ENCODE data around the gene NSUN2. TPM values are rescaled to one million over a fixed set of nuclear protein-coding genes. Genes with fewer than 3 reads are reported as not detected.
A peak's percentile ranks its signal among the peaks of the same experiment; 100 is the strongest.

NSUN2 gene
- polyA plus RNA-seq, 1 donor = 83.8 TPM

DNA sequence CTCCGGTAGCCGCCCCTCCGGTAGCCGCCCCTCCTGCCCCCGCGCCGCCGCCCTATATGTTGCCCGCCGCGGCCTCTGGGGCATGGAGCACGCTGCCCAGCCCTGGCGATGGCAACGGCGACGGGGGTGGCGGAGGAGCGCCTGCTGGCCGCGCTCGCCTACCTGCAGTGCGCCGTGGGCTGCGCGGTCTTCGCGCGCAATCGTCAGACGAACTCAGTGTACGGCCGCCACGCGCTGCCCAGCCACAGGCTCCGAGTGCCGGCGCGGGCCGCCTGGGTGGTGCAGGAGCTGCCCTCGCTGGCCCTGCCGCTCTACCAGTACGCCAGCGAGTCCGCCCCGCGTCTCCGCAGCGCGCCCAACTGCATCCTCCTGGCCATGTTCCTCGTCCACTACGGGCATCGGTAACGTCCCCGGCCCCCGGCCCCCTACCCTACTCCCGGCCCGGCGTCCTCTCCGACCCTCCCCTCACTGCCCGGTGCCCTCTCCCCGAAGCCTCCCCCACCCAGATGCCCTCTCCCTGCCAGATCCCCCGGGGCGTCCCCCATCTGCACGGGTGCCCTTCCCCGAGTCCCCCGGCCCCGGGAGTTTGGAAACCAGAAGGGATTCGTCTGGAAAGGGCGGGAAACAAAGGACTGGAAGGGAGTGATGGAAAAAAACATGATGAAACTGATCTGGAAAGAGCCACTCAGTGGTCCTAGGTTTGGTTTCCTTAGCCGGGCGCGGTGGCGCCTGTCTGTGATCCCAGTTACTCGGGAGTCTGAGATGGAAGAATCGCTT, 813 bp upstream of the NSUN2 start:
- DNase-seq = peak; percentile 27 to 29
- Histone ChIP-seq H3K27ac (ENCODE audit: low read length) (no peak overlapping the region), H3K9me3 (ENCODE audit: control insufficient read depth, low read depth, low read length) (no peaks in the 10 kb centered on the region), H3K4me1 (ENCODE audit: control insufficient read depth, insufficient read depth, low read length) (peaks cover 11% of the 10 kb centered on the region), H3K27me3 (ENCODE audit: control insufficient read depth, insufficient read depth, low read length) (no peaks in the 10 kb centered on the region), H3K4me3 (ENCODE audit: low read length) (peak overlapping the region; percentile 70), H3K36me3 (ENCODE audit: control insufficient read depth, insufficient read depth, low read length) (peaks cover 23% of the 10 kb centered on the region)
- WGBS (ENCODE audit: insufficient coverage, low lambda C conversion rate) = 0% methylated on average over 1 of the region's 75 CpGs

- Histone ChIP-seq H3K4me3 (ENCODE audit: low read length) (peak overlapping the region; percentile 70), H3K27me3 (ENCODE audit: control insufficient read depth, insufficient read depth, low read length) (no peaks in the 10 kb centered on the region), H3K4me1 (ENCODE audit: control insufficient read depth, insufficient read depth, low read length) (peaks cover 11% of the 10 kb centered on the region), H3K27ac (ENCODE audit: low read length) (no peak overlapping the region), H3K36me3 (ENCODE audit: control insufficient read depth, insufficient read depth, low read length) (peaks cover 29% of the 10 kb centered on the region), H3K9me3 (ENCODE audit: control insufficient read depth, low read depth, low read length) (no peaks in the 10 kb centered on the region)
- no peak for DNase-seq
- no CpG with 5 or more reads among the region's 33 CpGs for WGBS (ENCODE audit: insufficient coverage, low lambda C conversion rate)
Measured at GRCh38 chr5:6632324-6632887, 438 bp downstream of the NSUN2 start.

- peaks cover 35% of the 10 kb centered on the region for H3K36me3 ChIP-seq (ENCODE audit: control insufficient read depth, insufficient read depth, low read length)
- no peaks in the 10 kb centered on the region for H3K27me3 ChIP-seq (ENCODE audit: control insufficient read depth, insufficient read depth, low read length)
- H3K4me1 ChIP-seq (ENCODE audit: control insufficient read depth, insufficient read depth, low read length) = peaks cover 11% of the 10 kb centered on the region
- no peak for DNase-seq
- H3K9me3 ChIP-seq (ENCODE audit: control insufficient read depth, low read depth, low read length) = no peaks in the 10 kb centered on the region
- no peak overlapping the region for H3K4me3 ChIP-seq (ENCODE audit: low read length)
- 100% methylated on average over 4 of the region's 4 CpGs for WGBS (ENCODE audit: insufficient coverage, low lambda C conversion rate)
- H3K27ac ChIP-seq (ENCODE audit: low read length) = no peak overlapping the region
Measured at GRCh38 chr5:6631441-6631840, 1.4 kb downstream of the NSUN2 start.

DNA sequence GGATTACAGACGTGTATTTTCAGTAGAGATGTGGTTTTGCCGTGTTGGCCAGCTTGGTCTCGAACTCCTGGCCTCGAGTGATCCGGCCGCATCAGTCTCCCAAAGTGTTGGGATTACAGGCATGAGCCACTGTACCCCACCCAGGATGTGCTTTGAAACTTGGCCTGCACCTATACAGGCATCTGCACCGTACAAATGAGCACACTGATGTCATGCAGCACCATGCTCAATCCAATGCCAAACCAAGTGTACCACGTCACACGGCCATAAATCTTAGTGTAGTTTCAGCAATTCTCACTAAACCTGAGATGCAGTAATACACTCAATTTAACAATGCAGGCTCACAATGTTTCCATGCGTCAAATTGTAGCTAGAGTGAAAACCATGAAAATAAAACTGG, 6.3 kb downstream of the NSUN2 start:
- H3K9me3 ChIP-seq (ENCODE audit: control insufficient read depth, low read depth, low read length) = no peaks in the 10 kb centered on the region
- H3K4me3 ChIP-seq (ENCODE audit: low read length) = no peak overlapping the region
- DNase-seq = no peak
- peaks cover 76% of the 10 kb centered on the region for H3K36me3 ChIP-seq (ENCODE audit: control insufficient read depth, insufficient read depth, low read length)
- 100% methylated on average over 1 of the region's 10 CpGs for WGBS (ENCODE audit: insufficient coverage, low lambda C conversion rate)
- no peaks in the 10 kb centered on the region for H3K27me3 ChIP-seq (ENCODE audit: control insufficient read depth, insufficient read depth, low read length)
- H3K27ac ChIP-seq (ENCODE audit: low read length) = no peak overlapping the region
- H3K4me1 ChIP-seq (ENCODE audit: control insufficient read depth, insufficient read depth, low read length) = peaks cover 3% of the 10 kb centered on the region

- DNase-seq = no peak
- no CpG with 5 or more reads among the region's 3 CpGs for WGBS (ENCODE audit: insufficient coverage, low lambda C conversion rate)
- peaks cover 76% of the 10 kb centered on the region for H3K36me3 ChIP-seq (ENCODE audit: control insufficient read depth, insufficient read depth, low read length)
- H3K4me3 ChIP-seq (ENCODE audit: low read length) = no peak overlapping the region
- H3K4me1 ChIP-seq (ENCODE audit: control insufficient read depth, insufficient read depth, low read length) = no peaks in the 10 kb centered on the region
- no peaks in the 10 kb centered on the region for H3K27me3 ChIP-seq (ENCODE audit: control insufficient read depth, insufficient read depth, low read length)
- no peak overlapping the region for H3K27ac ChIP-seq (ENCODE audit: low read length)
- no peaks in the 10 kb centered on the region for H3K9me3 ChIP-seq (ENCODE audit: control insufficient read depth, low read depth, low read length)
Measured at GRCh38 chr5:6623941-6624340, 8.9 kb downstream of the NSUN2 start.

GRCh38 chr5:6623228-6623627, 9.6 kb downstream of the NSUN2 start:
- no peaks in the 10 kb centered on the region for H3K9me3 ChIP-seq (ENCODE audit: control insufficient read depth, low read depth, low read length)
- no peak for DNase-seq
- H3K27ac ChIP-seq (ENCODE audit: low read length) = no peak overlapping the region
- no peaks in the 10 kb centered on the region for H3K27me3 ChIP-seq (ENCODE audit: control insufficient read depth, insufficient read depth, low read length)
- peaks cover 75% of the 10 kb centered on the region for H3K36me3 ChIP-seq (ENCODE audit: control insufficient read depth, insufficient read depth, low read length)
- no peaks in the 10 kb centered on the region for H3K4me1 ChIP-seq (ENCODE audit: control insufficient read depth, insufficient read depth, low read length)
- no peak overlapping the region for H3K4me3 ChIP-seq (ENCODE audit: low read length)
- WGBS (ENCODE audit: insufficient coverage, low lambda C conversion rate) = 100% methylated on average over 1 of the region's 4 CpGs

DNA sequence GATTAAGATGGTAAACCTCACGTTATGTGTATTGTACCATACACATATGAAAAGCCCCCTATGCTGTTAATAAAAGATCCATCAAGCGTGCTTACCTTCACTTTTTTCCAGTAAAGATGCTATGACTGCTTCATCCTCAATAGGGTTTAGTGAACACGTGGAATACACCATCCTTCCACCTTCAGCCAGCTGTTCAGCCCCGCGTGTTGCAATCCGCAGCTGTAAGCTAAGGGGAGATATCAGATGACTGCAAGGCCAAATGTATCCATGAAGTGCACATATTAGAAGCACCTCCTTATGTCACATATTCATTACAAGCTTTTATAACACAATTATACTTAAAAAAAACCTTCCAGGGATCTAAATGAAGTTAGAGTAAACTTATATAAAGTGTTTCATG, 16.2 kb downstream of the NSUN2 start:
- H3K36me3 ChIP-seq (ENCODE audit: control insufficient read depth, insufficient read depth, low read length) = peaks cover 75% of the 10 kb centered on the region
- DNase-seq = no peak
- WGBS (ENCODE audit: insufficient coverage, low lambda C conversion rate) = no CpG with 5 or more reads among the region's 6 CpGs

DNA sequence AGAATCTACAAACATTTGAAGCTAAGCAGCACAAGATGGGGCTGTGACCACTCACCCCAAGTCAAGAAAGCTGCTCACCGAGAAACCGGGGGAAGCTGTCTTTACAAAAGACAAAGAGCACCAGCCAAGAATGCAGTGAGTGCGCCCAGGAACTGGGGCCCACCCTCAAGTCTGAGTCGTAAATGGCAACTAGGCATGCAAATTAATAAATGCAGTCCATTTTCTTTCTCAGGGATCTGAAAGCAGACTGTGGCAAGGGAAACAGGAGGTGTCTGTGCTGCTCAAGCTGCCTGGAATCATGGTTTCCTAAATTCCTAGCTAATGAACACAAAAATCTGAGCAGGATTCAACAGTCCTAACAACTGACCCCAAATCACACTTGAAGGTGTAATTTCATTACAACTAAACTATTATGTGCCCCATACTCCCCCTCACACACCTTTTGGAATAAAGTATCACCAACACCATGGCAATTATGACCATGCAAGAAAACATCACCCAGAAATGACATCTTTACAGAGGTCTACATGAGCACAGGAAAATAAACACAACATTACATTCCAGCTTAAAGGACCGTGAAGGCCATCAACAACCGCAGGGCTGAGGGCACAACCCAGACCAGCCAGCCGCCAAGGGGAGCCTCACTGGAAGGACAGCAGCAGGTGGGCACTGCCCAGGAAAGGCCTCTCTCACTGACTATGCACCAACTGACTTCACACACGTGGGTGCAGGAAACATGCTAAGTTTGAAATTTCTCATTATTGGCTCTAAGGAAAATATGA, 17.6 kb downstream of the NSUN2 start:
- WGBS (ENCODE audit: insufficient coverage, low lambda C conversion rate) = no CpG with 5 or more reads among the region's 8 CpGs

More for the DNA sequence above, 16.2 kb downstream of the NSUN2 start:
- H3K27ac ChIP-seq (ENCODE audit: low read length) = no peak overlapping the region
- no peak overlapping the region for H3K4me3 ChIP-seq (ENCODE audit: low read length)
- H3K4me1 ChIP-seq (ENCODE audit: control insufficient read depth, insufficient read depth, low read length) = no peaks in the 10 kb centered on the region
- no peaks in the 10 kb centered on the region for H3K27me3 ChIP-seq (ENCODE audit: control insufficient read depth, insufficient read depth, low read length)
- no peaks in the 10 kb centered on the region for H3K9me3 ChIP-seq (ENCODE audit: control insufficient read depth, low read depth, low read length)

DNA sequence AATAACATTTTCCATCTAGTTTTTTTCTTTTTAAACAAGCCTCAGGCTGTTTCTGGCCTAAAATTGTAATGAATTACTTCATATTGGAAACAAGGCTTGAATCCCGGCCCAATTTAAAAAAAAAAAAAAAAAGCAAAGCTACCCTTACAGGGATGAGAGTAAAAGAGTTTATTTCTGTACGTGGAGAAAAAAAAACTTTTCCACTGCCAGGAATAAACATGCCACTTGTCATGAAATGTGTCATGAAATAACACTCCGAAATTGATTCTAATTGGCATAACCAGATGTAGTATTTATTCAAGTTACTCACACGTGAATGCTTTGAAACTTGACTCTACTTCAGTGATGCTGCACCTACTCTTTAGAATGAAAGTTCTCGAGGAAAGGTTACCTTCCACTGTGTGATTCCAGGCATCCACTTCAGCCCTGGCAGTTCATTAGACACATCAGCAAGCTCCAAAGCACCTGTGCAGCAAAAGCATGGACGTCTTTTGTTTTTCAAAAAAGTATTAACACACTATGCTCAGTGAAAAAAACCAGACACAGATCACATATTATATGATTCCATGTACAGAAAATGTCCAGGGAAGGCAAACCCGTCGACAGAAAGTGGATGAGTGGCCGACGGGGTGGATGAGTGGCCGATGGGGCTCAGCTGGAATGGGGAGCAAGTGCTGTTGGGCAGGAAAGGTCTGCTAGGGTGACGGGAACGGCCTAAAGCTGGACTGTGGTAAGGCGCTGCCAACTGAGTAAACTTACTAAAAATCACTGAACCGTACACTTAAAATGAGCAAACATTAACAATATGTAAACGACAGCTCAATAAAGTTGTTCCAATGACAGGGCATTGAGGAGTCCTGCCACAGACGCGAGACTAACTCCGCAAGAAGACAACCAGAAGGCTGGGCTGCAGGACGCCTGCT, 21.2 kb downstream of the NSUN2 start:
- Histone ChIP-seq H3K9me3 (ENCODE audit: control insufficient read depth, low read depth, low read length) (no peaks in the 10 kb centered on the region), H3K27me3 (ENCODE audit: control insufficient read depth, insufficient read depth, low read length) (no peaks in the 10 kb centered on the region), H3K4me1 (ENCODE audit: control insufficient read depth, insufficient read depth, low read length) (no peaks in the 10 kb centered on the region), H3K4me3 (ENCODE audit: low read length) (no peak overlapping the region), H3K36me3 (ENCODE audit: control insufficient read depth, insufficient read depth, low read length) (peaks cover 89% of the 10 kb centered on the region), H3K27ac (ENCODE audit: low read length) (no peak overlapping the region)
- WGBS (ENCODE audit: insufficient coverage, low lambda C conversion rate) = 93% methylated on average over 6 of the region's 20 CpGs
- DNase-seq = no peak

More for the DNA sequence above, 17.6 kb downstream of the NSUN2 start:
- Histone ChIP-seq H3K27me3 (ENCODE audit: control insufficient read depth, insufficient read depth, low read length) (no peaks in the 10 kb centered on the region), H3K4me3 (ENCODE audit: low read length) (no peak overlapping the region), H3K36me3 (ENCODE audit: control insufficient read depth, insufficient read depth, low read length) (peaks cover 79% of the 10 kb centered on the region), H3K4me1 (ENCODE audit: control insufficient read depth, insufficient read depth, low read length) (no peaks in the 10 kb centered on the region), H3K27ac (ENCODE audit: low read length) (no peak overlapping the region), H3K9me3 (ENCODE audit: control insufficient read depth, low read depth, low read length) (no peaks in the 10 kb centered on the region)
- DNase-seq = no peak

DNA sequence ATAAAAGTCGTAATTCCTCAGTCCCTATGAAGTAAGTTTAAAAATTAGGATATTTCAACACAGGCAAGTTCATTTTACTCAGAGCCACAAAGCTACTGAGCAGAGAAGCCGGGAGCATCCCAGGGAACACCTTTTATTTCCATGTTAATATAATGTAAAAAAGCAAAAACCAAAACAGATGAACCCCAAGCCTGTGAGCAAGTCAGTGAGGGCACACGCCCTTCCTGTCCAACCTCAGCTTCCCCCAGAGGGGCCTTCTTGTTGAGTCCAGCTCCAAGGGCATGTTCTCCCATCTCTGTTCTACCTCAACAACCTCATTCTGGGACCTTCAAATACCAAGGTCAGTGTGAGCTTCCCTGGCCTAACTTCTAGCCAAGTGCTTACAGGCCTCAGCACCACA, 24.8 kb downstream of the NSUN2 start:
- H3K9me3 ChIP-seq (ENCODE audit: control insufficient read depth, low read depth, low read length) = no peaks in the 10 kb centered on the region
- H3K27ac ChIP-seq (ENCODE audit: low read length) = no peak overlapping the region
- H3K27me3 ChIP-seq (ENCODE audit: control insufficient read depth, insufficient read depth, low read length) = no peaks in the 10 kb centered on the region
- H3K4me1 ChIP-seq (ENCODE audit: control insufficient read depth, insufficient read depth, low read length) = no peaks in the 10 kb centered on the region
- DNase-seq = no peak
- H3K36me3 ChIP-seq (ENCODE audit: control insufficient read depth, insufficient read depth, low read length) = peaks cover 89% of the 10 kb centered on the region
- no peak overlapping the region for H3K4me3 ChIP-seq (ENCODE audit: low read length)
- WGBS (ENCODE audit: insufficient coverage, low lambda C conversion rate) = 100% methylated on average over 1 of the region's 3 CpGs

Measured in large intestine (tissue), 3 donors.